ENCODE results near the gene AURKAIP1. TPM values are rescaled to one million over a fixed set of nuclear protein-coding genes. Genes with fewer than 3 reads are reported as not detected.

Gene AURKAIP1
- polyA plus RNA-seq, 2 of the 4 experiments (the other 2 are of a cell fraction): 62.0 to 102 TPM

- TF ChIP-seq MAFK (IDR thresholded peaks at IDR 0.05; ENCODE audit: partially characterized antibody): no peak
- TF ChIP-seq HMGXB4 (CRISPR knock-in tag; IDR thresholded peaks at IDR 0.05; ENCODE audit: borderline replicate concordance): no peak
- TF ChIP-seq MYC (IDR thresholded peaks at IDR 0.05; ENCODE audit: borderline replicate concordance, low read length): no peak
- no peak; the same call in 1 of the 2 replicates for TF ChIP-seq POLR2AphosphoS2 (conservative IDR thresholded peaks at IDR 0.05; ENCODE audit: low read length)
- TF ChIP-seq TP53 (CRISPR knock-in tag; IDR thresholded peaks at IDR 0.05): no peak
- no peak for TF ChIP-seq MAZ (IDR thresholded peaks at IDR 0.05; ENCODE audit: borderline replicate concordance, low read depth, low read length)
- no peak for TF ChIP-seq NFE2L2 (conservative IDR thresholded peaks at IDR 0.05; ENCODE audit: low read length)
- TF ChIP-seq USF2 (IDR thresholded peaks at IDR 0.05): no peak
- no peak for TF ChIP-seq RARB (CRISPR knock-in tag; IDR thresholded peaks at IDR 0.05)
- TF ChIP-seq ELK1 (IDR thresholded peaks at IDR 0.05; ENCODE audit: low read depth, low read length): no peak
- no peak for TF ChIP-seq EP300 (IDR thresholded peaks at IDR 0.05)
- TF ChIP-seq CHD2 (IDR thresholded peaks at IDR 0.05; ENCODE audit: low read length, partially characterized antibody): no peak
- TF ChIP-seq SMC3 (IDR thresholded peaks at IDR 0.05): no peak
- WGBS (ENCODE audit: missing lambda C conversion rate): 94% methylated on average over 49 of the region's 58 CpGs
- FAIRE-seq (no peak), DNase-seq (ENCODE audit: low read depth in 1 of 2, low spot score in 1 of 2) (no peak), ATAC-seq (no peak)
- no peak overlapping the region for H3K27ac ChIP-seq
- POLR2A ChIA-PET: no interaction called here
- peaks cover 18% of the 10 kb centered on the region; the same call in 2 of the 3 replicates for H3K4me1 ChIP-seq
- no peak overlapping the region for H3K4me2 ChIP-seq
- no peak overlapping the region for H3K4me3 ChIP-seq
- H3K9me3 ChIP-seq: no peaks in the 10 kb centered on the region
- CTCF ChIA-PET: interaction anchor here (1.2 to 1.4 kb wide), 2 partner anchors 15 to 40 kb away, joined by 3 to 8 read pairs; no protein-coding TSS in a partner anchor
These were observed 45.5 kb downstream of the AURKAIP1 start for GRCh38 chr1:1329304-1330210.

- no CpG with 5 or more reads among the region's 15 CpGs for WGBS (ENCODE audit: missing lambda C conversion rate)
- ChIA-PET POLR2A (no interaction called here), CTCF (interaction anchor here (1.0 kb wide), 1 partner anchor 35 kb away, joined by 5 read pairs; no protein-coding TSS in a partner anchor)
- no peak overlapping the region for H3K4me3 ChIP-seq
- DNase-seq (ENCODE audit: low read depth in 1 of 2, low spot score in 1 of 2) (no peak), ATAC-seq (no peak), FAIRE-seq (no peak)
- no peak overlapping the region for H3K27ac ChIP-seq
- TF ChIP-seq FOSB (CRISPR knock-in tag; IDR thresholded peaks at IDR 0.05): no peak
- TF ChIP-seq SREBF2 (IDR thresholded peaks at IDR 0.05): no peak
- no peak for TF ChIP-seq RFX5 (IDR thresholded peaks at IDR 0.05)
- TF ChIP-seq RAD21 (conservative IDR thresholded peaks at IDR 0.05 in 1 of 2, IDR thresholded peaks at IDR 0.05 in 1 of 2): no peak
- no peak for TF ChIP-seq EHF (CRISPR knock-in tag; IDR thresholded peaks at IDR 0.05)
- TF ChIP-seq TFCP2L1 (CRISPR knock-in tag; IDR thresholded peaks at IDR 0.05): no peak
- no peak for TF ChIP-seq USF2 (IDR thresholded peaks at IDR 0.05)
- no peak for TF ChIP-seq JUNB (IDR thresholded peaks at IDR 0.05)
- no peak overlapping the region for H3K4me2 ChIP-seq
- H3K4me1 ChIP-seq: peaks cover 18% of the 10 kb centered on the region; the same call in 2 of the 3 replicates
- no peaks in the 10 kb centered on the region for H3K9me3 ChIP-seq
These were observed 46.8 kb downstream of the AURKAIP1 start for GRCh38 chr1:1328254-1328653.
